Thyroid gland (tissue), 4 donors: ENCODE results near the gene PLEKHJ1. TPM values are rescaled to one million over a fixed set of nuclear protein-coding genes. Genes with fewer than 3 reads are reported as not detected.

Experiments
- DNase-seq, 2 donors: peaks; one replicate each; pipeline ENCODE4 v3.0.0-alpha.2; 2019
- H3K27ac ChIP-seq, 3 donors: fragments of 200-600 bp; sonication (generic); 1 replicate in 2 of 3; 2 replicates in 1 of 3; pipeline ENCODE4 v1.5.1; 2016 to 2019; ENCODE audit warnings: mild to moderate bottlenecking in 1 of 3, moderate library complexity in 1 of 3
- H3K27me3 ChIP-seq: fragments of 200-600 bp; sonication (generic); one replicate; pipeline ENCODE4 v1.5.1; 2019
- H3K36me3 ChIP-seq, 2 donors: fragments of 200-600 bp; sonication (generic); one replicate each; pipeline ENCODE4 v1.5.1; 2016 to 2019
- H3K4me1 ChIP-seq, 2 donors: fragments of 200-600 bp; sonication (generic); one replicate each; pipeline ENCODE4 v1.5.1; 2017 to 2019
- H3K4me3 ChIP-seq, 3 donors: fragments of 200-600 bp; sonication (generic); replicated peaks in 1 of 3; 1 replicate in 2 of 3; 2 replicates in 1 of 3; pipeline ENCODE4 v1.5.1; 2016; ENCODE audit warnings: mild to moderate bottlenecking in 1 of 3
- H3K9me3 ChIP-seq: fragments of 200-600 bp; sonication (generic); one replicate; pipeline ENCODE4 v1.5.1; 2017
- POLR2A ChIP-seq, 2 donors: fragments of 450-650 bp; IDR thresholded peaks; one replicate each; pipeline ENCODE4 v1.6.1; 2017; ENCODE audit warnings: antibody characterized with exemption in 2 of 2, mild to moderate bottlenecking in 2 of 2, moderate library complexity in 1 of 2
- WGBS, 2 donors: methylation state at CpG; one replicate each; pipeline ENCODE4 v1.1.5; 2017; 5-methylcytosine and 5-hydroxymethylcytosine counted together
- intact Hi-C: fragments of 100-400 bp; cut with DNase I; formaldehyde crosslinking; loops from one replicate; pipeline ENCODE4 v1.15.1; 2023
- total RNA-seq, 4 donors: library from RNA; depleted of rRNA; stranded (reverse); fragments of >200 nt; gene quantifications; one replicate each; pipeline ENCODE4 v1.2.3, GENCODE V29; 2016
- TF ChIP-seq, protein P1 (sequence below), 6 experiments: fragments of 200-600 bp in 3 of 6; fragments of 450-650 bp in 3 of 6; sonication (generic) in 3 of 6; IDR thresholded peaks; one replicate each; pipeline ENCODE4 v1.5.1; 2016 to 2019; ENCODE audit warnings: antibody characterized with exemption in 6 of 6, mild to moderate bottlenecking in 2 of 6, inconsistent platforms in 1 of 6, moderate library complexity in 1 of 6

Gene PLEKHJ1
- total RNA-seq, 4 donors from 2014 or later: 86.7 to 179 (median 131) TPM

DNA sequence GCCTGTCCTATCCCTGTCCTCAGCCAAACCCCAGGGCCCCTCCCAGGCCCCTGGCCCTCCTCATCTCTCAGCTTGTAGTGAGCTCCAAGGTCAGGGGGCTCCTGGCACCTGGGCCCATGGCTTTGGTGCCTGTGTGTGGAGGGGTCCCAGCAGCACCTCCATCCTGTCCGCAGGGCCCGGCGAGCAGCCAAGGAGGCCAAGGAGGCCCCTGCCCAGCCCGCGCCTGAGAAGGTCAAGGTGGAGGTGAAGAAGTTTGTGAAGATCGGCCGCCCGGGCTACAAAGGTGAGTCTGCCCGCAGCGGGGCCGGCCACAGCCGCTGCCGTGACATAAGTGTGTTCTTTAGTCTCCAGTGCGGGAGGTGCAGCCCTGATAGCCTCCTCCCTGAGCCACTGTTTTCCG, 9.1 kb upstream of the PLEKHJ1 start:
- TF ChIP-seq, protein P1, sequence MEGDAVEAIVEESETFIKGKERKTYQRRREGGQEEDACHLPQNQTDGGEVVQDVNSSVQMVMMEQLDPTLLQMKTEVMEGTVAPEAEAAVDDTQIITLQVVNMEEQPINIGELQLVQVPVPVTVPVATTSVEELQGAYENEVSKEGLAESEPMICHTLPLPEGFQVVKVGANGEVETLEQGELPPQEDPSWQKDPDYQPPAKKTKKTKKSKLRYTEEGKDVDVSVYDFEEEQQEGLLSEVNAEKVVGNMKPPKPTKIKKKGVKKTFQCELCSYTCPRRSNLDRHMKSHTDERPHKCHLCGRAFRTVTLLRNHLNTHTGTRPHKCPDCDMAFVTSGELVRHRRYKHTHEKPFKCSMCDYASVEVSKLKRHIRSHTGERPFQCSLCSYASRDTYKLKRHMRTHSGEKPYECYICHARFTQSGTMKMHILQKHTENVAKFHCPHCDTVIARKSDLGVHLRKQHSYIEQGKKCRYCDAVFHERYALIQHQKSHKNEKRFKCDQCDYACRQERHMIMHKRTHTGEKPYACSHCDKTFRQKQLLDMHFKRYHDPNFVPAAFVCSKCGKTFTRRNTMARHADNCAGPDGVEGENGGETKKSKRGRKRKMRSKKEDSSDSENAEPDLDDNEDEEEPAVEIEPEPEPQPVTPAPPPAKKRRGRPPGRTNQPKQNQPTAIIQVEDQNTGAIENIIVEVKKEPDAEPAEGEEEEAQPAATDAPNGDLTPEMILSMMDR (IDR thresholded peaks at IDR 0.05): no peak
- no peak for TF ChIP-seq POLR2A (IDR thresholded peaks at IDR 0.05)
- intact Hi-C loops: no loop called here
- WGBS, 2 donors: 94% methylated on average over 15 of the region's 15 CpGs; no CpG with 5 or more reads in 1 of the 2 donors
- H3K27ac ChIP-seq: no peak overlapping the region
- H3K4me3 ChIP-seq: no peak overlapping the region
- peaks cover 20 to 22% of the 10 kb centered on the region in 2 donors for H3K4me1 ChIP-seq
- H3K27me3 ChIP-seq: no peaks in the 10 kb centered on the region
- H3K36me3 ChIP-seq: peaks cover 48 to 51% of the 10 kb centered on the region in 2 donors
- no peaks in the 10 kb centered on the region for H3K9me3 ChIP-seq
- no peak for DNase-seq

DNA sequence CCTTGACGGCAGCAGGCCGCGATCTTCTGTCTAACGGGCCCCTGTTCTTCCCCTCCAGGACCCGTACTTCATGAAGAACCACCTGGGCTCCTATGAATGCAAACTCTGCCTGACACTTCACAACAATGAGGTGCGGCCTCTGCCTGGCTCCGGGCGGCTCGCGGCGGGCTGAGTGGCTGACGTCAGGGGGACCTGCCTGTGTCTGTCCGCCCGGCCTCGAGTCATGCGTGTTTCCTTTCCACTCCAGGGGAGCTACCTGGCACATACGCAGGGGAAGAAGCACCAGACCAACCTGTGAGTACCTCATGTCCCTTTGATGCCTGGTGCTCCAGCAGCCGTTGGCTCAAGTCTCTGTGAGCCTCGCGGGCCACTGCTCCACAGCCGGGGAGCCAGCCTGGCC, 8.4 kb upstream of the PLEKHJ1 start:
- intact Hi-C loops: no loop called here
- H3K27ac ChIP-seq: no peak overlapping the region
- DNase-seq: no peak
- H3K4me3 ChIP-seq: no peak overlapping the region
- peaks cover 48 to 51% of the 10 kb centered on the region in 2 donors for H3K36me3 ChIP-seq
- H3K27me3 ChIP-seq: no peaks in the 10 kb centered on the region
- peaks cover 24 to 26% of the 10 kb centered on the region in 2 donors for H3K4me1 ChIP-seq
- no peaks in the 10 kb centered on the region for H3K9me3 ChIP-seq
- TF ChIP-seq, protein P1 (IDR thresholded peaks at IDR 0.05): no peak
- TF ChIP-seq POLR2A (IDR thresholded peaks at IDR 0.05): no peak
- 86% methylated on average over 18 to 20 of the region's 21 CpGs for WGBS, 2 donors

DNA sequence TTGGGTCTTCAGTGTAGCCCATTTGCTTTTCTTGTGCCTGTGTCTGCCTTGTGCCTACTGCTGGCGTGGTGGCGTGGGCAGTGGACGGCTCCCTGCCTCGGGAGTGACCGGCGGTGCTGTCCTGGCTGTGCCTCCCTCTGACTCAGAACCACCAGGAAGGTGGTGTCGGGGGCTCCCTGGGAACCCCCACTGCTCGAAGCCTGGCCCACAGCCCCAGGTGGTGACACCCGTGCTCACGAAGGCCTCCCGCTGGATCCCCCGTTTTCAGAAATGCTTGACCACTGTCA, 7.9 kb upstream of the PLEKHJ1 start:
- peaks cover 48 to 51% of the 10 kb centered on the region in 2 donors for H3K36me3 ChIP-seq
- TF ChIP-seq POLR2A (IDR thresholded peaks at IDR 0.05): no peak

DNA sequence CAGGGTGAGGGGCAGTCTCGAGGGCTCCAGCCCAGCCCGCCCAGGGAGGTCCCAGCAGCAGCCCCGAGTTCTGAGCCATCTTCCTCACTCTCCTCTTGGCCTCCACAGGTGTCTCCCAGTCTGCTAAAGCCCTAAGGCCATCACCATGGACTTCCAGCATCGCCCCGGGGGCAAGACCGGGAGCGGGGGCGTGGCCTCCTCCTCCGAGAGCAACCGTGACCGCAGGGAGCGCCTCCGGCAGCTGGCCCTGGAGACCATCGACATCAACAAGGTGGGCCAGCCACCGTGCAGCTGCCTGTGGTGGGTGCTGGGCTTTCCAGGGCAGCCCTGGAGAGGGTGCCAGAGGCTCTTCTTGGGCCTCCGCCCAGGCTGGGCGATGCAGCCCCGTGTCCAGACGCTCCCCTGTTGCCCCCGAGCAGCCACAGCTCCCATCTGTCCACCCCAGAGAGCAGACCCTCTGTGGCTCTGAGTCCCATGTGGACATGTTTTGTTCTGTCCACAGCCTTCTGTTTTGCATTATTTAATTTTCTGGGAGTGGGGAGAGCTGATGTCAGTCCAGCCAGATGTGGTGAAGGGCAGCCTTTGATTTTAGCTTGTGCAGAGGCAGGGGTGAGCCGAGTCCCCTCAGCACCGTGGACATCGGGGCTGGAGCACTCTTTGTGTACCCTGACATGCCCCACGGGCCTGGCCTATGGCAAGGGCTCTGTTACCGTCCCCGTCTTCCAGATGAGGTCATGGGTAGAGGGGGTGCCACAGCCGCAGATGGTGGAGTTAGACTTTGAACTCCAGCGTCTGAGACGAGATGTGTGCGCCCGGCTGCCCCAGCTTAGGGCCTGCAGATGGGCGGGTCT, 7.4 kb upstream of the PLEKHJ1 start:
- WGBS, 2 donors: 88 to 90% methylated on average over 23 to 28 of the region's 32 CpGs
- H3K4me3 ChIP-seq: no peak overlapping the region
- H3K27me3 ChIP-seq: no peaks in the 10 kb centered on the region
- no peak overlapping the region for H3K27ac ChIP-seq
- H3K4me1 ChIP-seq: peaks cover 34 to 36% of the 10 kb centered on the region in 2 donors
- peaks cover 48 to 51% of the 10 kb centered on the region in 2 donors for H3K36me3 ChIP-seq
- no peaks in the 10 kb centered on the region for H3K9me3 ChIP-seq
- no peak for TF ChIP-seq POLR2A (IDR thresholded peaks at IDR 0.05)
- TF ChIP-seq, protein P1 (IDR thresholded peaks at IDR 0.05): no peak
- no peak for DNase-seq
- intact Hi-C loops: no loop called here

More for the DNA sequence above, 7.9 kb upstream of the PLEKHJ1 start:
- intact Hi-C loops: no loop called here
- 97 to 100% methylated on average over 1 to 10 of the region's 12 CpGs for WGBS, 2 donors
- peaks cover 28 to 31% of the 10 kb centered on the region in 2 donors for H3K4me1 ChIP-seq
- no peak overlapping the region for H3K4me3 ChIP-seq
- H3K27me3 ChIP-seq: no peaks in the 10 kb centered on the region
- H3K27ac ChIP-seq: no peak overlapping the region
- H3K9me3 ChIP-seq: no peaks in the 10 kb centered on the region
- DNase-seq: no peak

DNA sequence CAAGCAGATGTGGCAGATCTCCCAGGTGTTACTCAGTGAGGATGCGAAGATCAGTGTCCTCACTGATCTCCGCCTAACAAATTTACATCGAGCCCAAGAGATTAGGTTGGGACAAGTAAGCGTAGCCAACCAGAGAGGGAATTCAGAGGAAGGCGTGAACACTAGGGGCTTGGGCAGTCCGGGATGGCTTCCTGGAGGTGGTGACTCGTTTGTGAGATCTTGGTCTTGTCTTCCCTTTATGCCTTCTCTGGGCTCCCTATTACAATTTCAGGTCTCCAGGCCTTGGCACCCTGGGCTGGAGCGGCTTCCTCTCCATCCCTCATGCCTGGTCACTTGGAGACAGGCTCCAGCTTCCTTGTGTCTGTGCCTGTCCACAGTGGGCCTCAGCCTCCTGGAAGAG, 6.7 kb upstream of the PLEKHJ1 start:
- Histone ChIP-seq H3K4me1 (peaks cover 41 to 43% of the 10 kb centered on the region in 2 donors), H3K27ac (no peak overlapping the region), H3K9me3 (no peaks in the 10 kb centered on the region), H3K4me3 (no peak overlapping the region), H3K27me3 (no peaks in the 10 kb centered on the region), H3K36me3 (peaks cover 46 to 47% of the 10 kb centered on the region in 2 donors)
- TF ChIP-seq, protein P1 (IDR thresholded peaks at IDR 0.05): no peak
- TF ChIP-seq POLR2A (IDR thresholded peaks at IDR 0.05): no peak
- DNase-seq: no peak
- WGBS, 2 donors: 86 to 91% methylated on average over 8 of the region's 8 CpGs
- intact Hi-C loops: no loop called here
